Pancreas (tissue), 10 donors: Measurements from ENCODE around the gene NCOA3. TPM values are rescaled to one million over a fixed set of nuclear protein-coding genes. Genes with fewer than 3 reads are reported as not detected.
A peak's percentile ranks its signal among the peaks of the same experiment; 100 is the strongest.

Source experiments
- ATAC-seq, 4 donors: fragments of 200-7000 bp; cut with Tn5 transposase; one replicate each; pipeline versions ENCODE4 v1.8.0 to v1.9.1; 2020; ENCODE audit warnings: mild to moderate bottlenecking in 4 of 4, moderate library complexity in 4 of 4
- DNase-seq, 6 donors: peaks; one replicate each; pipeline ENCODE4 v3.0.0-alpha.2; 2020
- FAIRE-seq: peaks from 2 replicates; lab custom pipeline; 2012; peaks lifted over from hg19 to GRCh38; lab: Jason Lieb, UNC
- H3K27ac ChIP-seq, 4 donors: fragments of 200-600 bp; sonication (generic); 1 replicate in 3 of 4; 2 replicates in 1 of 4; pipeline versions ENCODE4 v1.5.0 to v1.8.0; 2020
- H3K27me3 ChIP-seq, 4 donors: fragments of 200-600 bp; one replicate each; pipeline ENCODE4 v1.8.0; 2021
- H3K36me3 ChIP-seq, 3 donors: fragments of 200-600 bp; sonication (generic) in 1 of 3; one replicate each; pipeline versions ENCODE4 v1.5.0 to v1.8.0; 2020 to 2021
- H3K4me1 ChIP-seq, 3 donors: fragments of 200-600 bp; one replicate each; pipeline ENCODE4 v1.8.0; 2021
- H3K4me3 ChIP-seq, 4 donors: fragments of 200-600 bp; sonication (generic) in 2 of 4; one replicate each; pipeline versions ENCODE4 v1.5.0 to v1.8.0; 2020 to 2021
- H3K9me3 ChIP-seq, 4 donors: fragments of 200-600 bp; one replicate each; pipeline ENCODE4 v1.8.0; 2021
- CTCF ChIP-seq, 4 donors: fragments of 200-600 bp; sonication (generic) in 3 of 4; IDR thresholded peaks; one replicate each; pipeline versions ENCODE4 v1.5.0 to v1.8.0; 2021; ENCODE audit warnings: antibody characterized with exemption in 4 of 4
- WGBS, 2 donors: extraction: QIAGEN DNeasy Blood & Tissue Kit; methylation state at CpG; one replicate each; pipeline ENCODE4 v1.1.7; 2013; 5-methylcytosine and 5-hydroxymethylcytosine counted together
- intact Hi-C, 3 donors: fragments of 100-400 bp; cut with DNase I; formaldehyde crosslinking; loops; one replicate each; pipeline versions ENCODE4 v1.11.1 to v1.14.2; 2022
- polyA plus RNA-seq, 2 donors: library from polyadenylated mRNA; stranded (reverse); fragments of 200-250 nt; gene quantifications; one replicate each; pipeline ENCODE4 v1.2.3, GENCODE V29; 2013
- total RNA-seq, 6 donors: library from RNA; stranded (reverse); fragmentation: NEBNext Ultra II Directional in 4 of 6; extraction: Animal tissue kit (Norgen Biotek cat#: 25700) in 4 of 6; gene quantifications; one replicate each; pipeline versions ENCODE4 v1.2.1 to v1.2.4, GENCODE V29; 2021 to 2023
- donor health status: healthy with polysubstance abuse.
- donor health status: DM: no; HTN: no; CAD: no; lungs with moderate emphysema.
- donor health status: DM: no; HTN: no; CAD: no.
- donor health status: control.
- donor health status: control.
- donor health status: Bipolar disorder and iron deficiency.
- donor health status: DM: yes; HTN: yes; CAD: no.
- donor health status: DM: no; HTN: no; CAD: no.
- donor health status: DM: no; HTN: no; CAD: no.
- donor health status: DM: yes; HTN: yes; CAD: no.

NCOA3 gene
- total and polyA plus RNA-seq, 8 donors: 3.6 to 17.4 (median 10.5) TPM

- WGBS, 2 donors: 87 to 90% methylated on average over 4 of the region's 4 CpGs
- no peaks in the 10 kb centered on the region for H3K4me1 ChIP-seq
- H3K36me3 ChIP-seq: no peaks in the 10 kb centered on the region
- H3K4me3 ChIP-seq: no peak overlapping the region
- peak in 1 of 6 donors; percentile 41 for DNase-seq
- no peaks in the 10 kb centered on the region for H3K9me3 ChIP-seq
- TF ChIP-seq CTCF (IDR thresholded peaks at IDR 0.05): no peak
- no peaks in the 10 kb centered on the region for H3K27me3 ChIP-seq
- H3K27ac ChIP-seq: no peak overlapping the region
- no peak for FAIRE-seq
- intact Hi-C loops: loop anchor here (5.0 to 10.0 kb wide), 2 partner anchors 943 to 945 kb away; no protein-coding TSS in a partner anchor
- no peak for ATAC-seq
Observed at GRCh38 chr20:47679462-47679861, 177.8 kb downstream of the NCOA3 start.

DNA sequence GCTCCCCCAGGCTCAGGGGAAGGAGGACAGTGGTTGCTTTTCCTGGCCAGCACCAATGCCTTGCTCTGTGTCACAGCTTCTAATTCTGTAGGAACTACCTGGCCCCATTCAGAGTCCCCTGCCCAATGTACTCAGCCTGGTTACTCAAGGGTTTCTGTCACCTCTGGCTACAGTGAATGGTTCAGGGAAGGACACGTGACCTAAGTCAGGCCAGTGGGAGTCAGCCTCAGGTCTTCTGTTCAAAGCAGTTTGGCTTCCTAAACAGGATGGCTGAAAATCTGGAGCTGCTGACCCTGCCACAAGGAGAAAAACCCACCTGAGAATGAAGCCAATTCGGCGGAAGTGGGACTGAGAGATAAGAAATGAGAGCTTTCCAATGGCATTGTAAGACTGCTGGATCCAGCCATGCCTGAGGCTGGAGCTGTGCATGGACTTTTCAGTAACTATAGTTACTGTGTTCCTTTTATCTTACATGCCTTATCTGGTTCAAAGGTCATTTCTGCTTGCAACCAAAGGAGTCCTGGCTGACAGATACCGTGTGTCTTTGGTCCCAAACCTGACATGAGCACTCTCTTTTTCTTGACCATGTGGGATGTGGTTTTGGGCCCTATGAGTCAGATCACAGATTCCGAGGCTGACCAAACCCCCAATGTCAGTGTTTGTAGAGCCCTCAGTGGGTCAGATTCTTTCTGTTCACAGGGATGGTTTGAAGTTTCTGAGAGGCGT, 179.3 kb downstream of the NCOA3 start:
- no peaks in the 10 kb centered on the region for H3K27me3 ChIP-seq
- no peak for TF ChIP-seq CTCF (IDR thresholded peaks at IDR 0.05)
- ATAC-seq: no peak
- 64 to 65% methylated on average over 6 of the region's 6 CpGs for WGBS, 2 donors
- H3K27ac ChIP-seq: no peak overlapping the region
- no peak overlapping the region for H3K4me3 ChIP-seq
- intact Hi-C loops: no loop called here
- no peaks in the 10 kb centered on the region for H3K9me3 ChIP-seq
- DNase-seq: no peak
- no peak for FAIRE-seq
- H3K36me3 ChIP-seq: no peaks in the 10 kb centered on the region
- no peaks in the 10 kb centered on the region for H3K4me1 ChIP-seq

- H3K4me1 ChIP-seq: no peaks in the 10 kb centered on the region
- DNase-seq (no peak), FAIRE-seq (no peak), ATAC-seq (peak in 2 of 4 donors; percentile 31 to 36)
- WGBS, 2 donors: 68 to 77% methylated on average over 22 of the region's 22 CpGs
- intact Hi-C loops: no loop called here
- no peak overlapping the region for H3K4me3 ChIP-seq
- no peak overlapping the region for H3K27ac ChIP-seq
- no peaks in the 10 kb centered on the region for H3K27me3 ChIP-seq
- no peaks in the 10 kb centered on the region for H3K36me3 ChIP-seq
- H3K9me3 ChIP-seq: no peaks in the 10 kb centered on the region
- TF ChIP-seq CTCF (IDR thresholded peaks at IDR 0.05): no peak
Observed at GRCh38 chr20:47682028-47682783, 180.5 kb downstream of the NCOA3 start.

DNA sequence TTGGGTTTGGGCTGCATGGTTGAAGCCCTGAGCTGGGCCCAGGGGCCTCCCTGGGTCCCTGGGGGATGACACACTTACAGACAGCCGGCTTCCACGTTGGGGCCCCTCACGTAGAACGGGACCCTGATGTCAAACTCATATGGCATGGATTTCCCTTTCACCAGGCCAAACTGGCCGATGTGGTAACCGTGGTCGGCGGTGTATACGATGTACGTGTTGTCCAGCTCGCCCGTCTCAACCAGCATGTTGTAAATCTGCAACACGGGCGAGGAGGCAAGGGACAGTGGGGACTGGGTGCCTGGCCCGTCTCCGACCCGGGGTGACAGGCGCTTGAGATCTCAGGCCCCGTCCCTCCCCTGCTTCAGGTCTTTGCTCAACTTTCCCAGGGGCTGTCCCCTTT, 181.2 kb downstream of the NCOA3 start:
- Histone ChIP-seq H3K27ac (no peak overlapping the region), H3K9me3 (no peaks in the 10 kb centered on the region), H3K4me1 (no peaks in the 10 kb centered on the region), H3K27me3 (no peaks in the 10 kb centered on the region), H3K36me3 (no peaks in the 10 kb centered on the region), H3K4me3 (no peak overlapping the region)
- FAIRE-seq: no peak
- ATAC-seq: no peak
- TF ChIP-seq CTCF (IDR thresholded peaks at IDR 0.05): no peak
- intact Hi-C loops: no loop called here
- DNase-seq: no peak
- WGBS, 2 donors: 82 to 85% methylated on average over 18 to 19 of the region's 19 CpGs
